Eye (tissue), 1 donor: ENCODE results near the gene POU2F3.
A peak's percentile ranks its signal among the peaks of the same experiment; 100 is the strongest.

ENCODE experiments used
- DNase-seq: peaks from one replicate; pipeline ENCODE4 v3.0.0-alpha.2; 2015

Gene POU2F3

GRCh38 chr11:120239713-120240640 is at the start of gene POU2F3:
TSS of gene POU2F3 (plus strand) at chr11:120240140. CDS start at chr11:120240344, 204 bp downstream.
- DNase-seq, result peak; percentile 28

GRCh38 chr11:120191058-120191457 is 48.9 kb upstream of the POU2F3 start:
- no peak for DNase-seq

DNA sequence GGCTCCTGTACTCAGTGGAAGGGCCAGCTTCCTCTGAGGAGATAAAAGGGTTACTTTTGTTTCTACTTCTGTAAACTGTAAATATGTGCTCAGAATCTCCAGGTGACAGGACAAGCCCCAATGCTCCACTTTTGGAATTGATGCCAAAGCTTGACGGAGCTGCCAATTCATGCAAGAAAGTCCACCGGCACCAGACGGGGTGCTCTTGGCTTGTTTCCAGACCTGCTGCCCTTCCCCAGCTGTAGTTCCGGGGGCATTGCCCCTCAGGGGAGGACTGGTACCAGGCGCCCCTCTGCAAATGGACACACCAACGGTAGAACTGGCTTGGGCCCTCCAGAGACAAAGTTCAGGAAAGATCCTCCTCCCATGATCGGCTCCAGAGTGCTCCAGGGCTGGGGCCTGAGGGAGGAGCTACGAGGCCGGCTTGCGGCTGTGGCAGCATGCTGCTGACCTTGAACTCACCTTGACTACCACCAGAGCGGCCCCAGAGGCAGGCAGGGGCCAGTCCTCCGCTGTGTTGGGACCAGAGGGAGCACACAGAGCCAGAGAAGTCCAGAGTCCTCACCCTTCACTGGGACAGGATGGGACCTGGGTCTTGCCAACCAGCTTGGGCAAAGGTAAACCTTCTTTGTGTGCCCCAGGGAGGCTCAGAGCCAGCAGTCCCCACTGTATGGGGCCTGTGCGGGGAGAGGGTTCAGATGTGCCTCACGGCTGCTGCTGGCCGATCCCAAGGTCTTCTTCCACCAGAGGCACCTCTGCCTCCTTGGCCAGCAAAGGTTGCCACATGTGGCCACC is 46.9 kb upstream of the POU2F3 start:
- DNase-seq, result no peak

GRCh38 chr11:120194166-120194565 is 45.8 kb upstream of the POU2F3 start:
- no peak for DNase-seq

GRCh38 chr11:120195601-120196320 is 44.2 kb upstream of the POU2F3 start:
- DNase-seq, result peak; percentile 90

- DNase-seq, result peak; percentile 33
Measured at GRCh38 chr11:120196826-120197225, 43.1 kb upstream of the POU2F3 start.

GRCh38 chr11:120197251-120197891 is 42.6 kb upstream of the POU2F3 start:
- peak; percentile 91 for DNase-seq

DNA sequence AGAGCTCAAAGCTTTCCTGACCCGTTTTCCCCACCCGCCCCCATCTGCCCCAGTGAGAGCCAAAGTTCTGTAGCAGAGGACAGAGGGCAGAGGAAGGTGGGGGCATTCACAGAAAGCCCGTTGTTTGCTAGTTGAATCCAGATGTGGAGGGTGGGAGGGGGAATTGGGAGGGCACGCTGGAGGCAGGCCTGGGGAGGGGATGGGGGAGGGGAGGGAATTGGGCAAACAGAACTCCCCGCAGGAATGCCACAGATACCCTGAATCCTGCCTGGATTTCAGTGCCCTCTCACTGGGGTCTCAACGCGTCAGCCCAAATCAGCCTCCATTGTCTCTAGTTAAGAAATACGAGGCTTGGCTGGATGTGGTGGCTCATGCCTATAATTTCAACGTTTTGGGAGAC is 42.0 kb upstream of the POU2F3 start:
- peak; percentile 59 for DNase-seq

- DNase-seq, result peak; percentile 25
Measured at GRCh38 chr11:120198403-120198786, 41.5 kb upstream of the POU2F3 start.

DNA sequence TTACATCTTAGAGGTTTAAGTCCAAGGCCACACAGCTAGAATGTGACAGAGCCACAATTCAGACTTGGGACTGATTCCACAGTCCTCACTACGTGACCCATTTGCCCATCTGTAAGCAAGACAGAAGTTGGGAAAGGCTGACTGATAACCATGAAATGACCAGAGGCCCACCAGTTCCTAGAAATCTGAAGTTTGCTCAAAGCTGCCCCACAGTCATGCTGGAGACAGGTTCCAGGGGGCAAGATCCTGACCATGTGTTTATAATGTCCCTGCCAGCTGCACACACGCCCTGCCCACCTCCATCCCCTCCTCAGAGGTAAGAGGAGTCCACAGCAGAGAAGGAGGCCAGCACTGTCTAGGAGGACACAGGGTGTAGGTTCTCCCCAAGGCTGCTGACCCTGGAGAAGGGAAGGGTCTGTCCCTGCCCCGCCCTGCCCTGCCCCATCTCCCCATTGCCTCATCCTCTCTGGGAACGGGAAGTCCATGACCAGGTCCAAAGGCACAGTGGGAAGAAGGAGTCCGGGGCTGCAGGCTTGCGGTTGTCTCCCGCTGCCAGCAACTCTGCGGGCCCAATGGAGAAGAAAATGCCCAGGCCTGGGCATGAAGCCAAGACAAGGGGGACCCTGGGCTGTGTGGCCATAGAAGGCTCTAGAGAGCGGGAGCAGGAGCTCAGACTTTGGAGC is 41.0 kb upstream of the POU2F3 start:
- no peak for DNase-seq

- no peak for DNase-seq
Measured at GRCh38 chr11:120199613-120200012, 40.3 kb upstream of the POU2F3 start.

- no peak for DNase-seq
Measured at GRCh38 chr11:120200677-120201076, 39.3 kb upstream of the POU2F3 start.

- DNase-seq, result no peak
Measured at GRCh38 chr11:120201653-120202052, 38.3 kb upstream of the POU2F3 start.

DNA sequence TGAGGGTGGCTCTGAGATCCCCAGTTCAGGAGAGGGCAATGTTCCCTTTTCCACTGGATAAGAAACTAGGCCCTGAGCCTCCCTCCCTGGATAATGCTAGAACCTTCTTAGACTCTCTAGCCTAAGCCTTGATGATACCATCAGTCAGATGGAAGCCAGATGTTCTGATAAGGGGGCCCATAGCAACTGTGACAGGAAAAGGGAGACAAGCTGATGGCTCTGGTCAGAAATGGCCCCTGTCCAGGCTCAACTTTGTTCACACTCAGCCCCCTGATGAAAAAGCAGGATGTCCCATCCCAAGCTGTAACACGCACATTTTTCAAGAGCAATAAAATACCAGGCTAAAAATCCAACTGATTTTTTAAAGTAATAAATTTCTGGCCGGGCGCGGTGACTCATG is 36.3 kb upstream of the POU2F3 start:
- DNase-seq, result no peak

DNA sequence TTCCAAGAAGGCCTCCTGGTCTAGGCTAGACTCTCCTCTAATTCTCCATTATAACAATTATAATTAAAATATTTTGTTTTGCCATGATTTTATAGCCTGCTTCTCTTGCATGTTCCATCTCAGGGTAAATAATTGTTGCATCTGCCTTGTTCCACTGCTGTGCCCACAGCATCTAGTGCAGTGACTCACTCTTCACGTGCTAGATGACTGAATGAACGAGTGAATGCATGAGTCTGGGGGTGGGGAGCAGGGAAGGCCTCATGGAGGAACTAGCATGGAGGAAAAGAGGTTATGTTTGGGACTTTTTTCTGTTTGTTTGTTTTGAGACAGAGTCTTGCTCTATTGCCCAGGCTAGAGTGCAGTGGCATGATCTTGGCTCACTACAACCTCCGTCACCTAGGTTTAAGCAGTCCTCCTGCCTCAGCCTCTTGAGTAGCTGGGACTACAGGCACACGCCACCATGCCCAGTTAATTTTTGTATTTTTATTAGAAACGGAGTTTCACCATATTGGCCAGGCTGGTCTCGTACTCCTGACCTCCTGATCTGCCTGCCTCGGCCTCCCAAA is 34.3 kb upstream of the POU2F3 start:
- no peak for DNase-seq

- DNase-seq, result no peak
Measured at GRCh38 chr11:120207512-120207911, 32.4 kb upstream of the POU2F3 start.

DNA sequence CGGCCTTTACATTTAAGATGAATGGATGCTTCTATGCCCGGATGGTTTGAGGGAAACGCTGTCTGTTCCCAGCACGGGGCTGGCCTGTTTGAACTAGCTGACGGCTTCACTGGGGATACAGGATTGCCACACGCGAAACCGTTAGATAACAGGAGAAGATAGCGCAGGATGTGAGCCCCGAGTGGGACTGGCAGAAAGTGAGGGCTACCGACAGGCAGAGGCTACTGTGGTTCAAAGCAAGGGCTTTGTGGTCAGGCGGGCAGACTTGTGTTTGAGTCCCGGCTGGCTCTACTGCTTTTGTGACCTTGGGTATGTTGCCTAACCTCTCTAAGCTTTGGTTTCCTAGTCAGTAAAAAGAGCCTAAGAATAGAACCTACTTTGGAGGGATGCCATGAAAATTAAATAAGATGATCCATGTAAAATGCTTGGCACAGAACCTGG is 31.9 kb upstream of the POU2F3 start:
- peak; percentile 37 for DNase-seq

GRCh38 chr11:120208777-120209176 is 31.2 kb upstream of the POU2F3 start:
- no peak for DNase-seq

DNA sequence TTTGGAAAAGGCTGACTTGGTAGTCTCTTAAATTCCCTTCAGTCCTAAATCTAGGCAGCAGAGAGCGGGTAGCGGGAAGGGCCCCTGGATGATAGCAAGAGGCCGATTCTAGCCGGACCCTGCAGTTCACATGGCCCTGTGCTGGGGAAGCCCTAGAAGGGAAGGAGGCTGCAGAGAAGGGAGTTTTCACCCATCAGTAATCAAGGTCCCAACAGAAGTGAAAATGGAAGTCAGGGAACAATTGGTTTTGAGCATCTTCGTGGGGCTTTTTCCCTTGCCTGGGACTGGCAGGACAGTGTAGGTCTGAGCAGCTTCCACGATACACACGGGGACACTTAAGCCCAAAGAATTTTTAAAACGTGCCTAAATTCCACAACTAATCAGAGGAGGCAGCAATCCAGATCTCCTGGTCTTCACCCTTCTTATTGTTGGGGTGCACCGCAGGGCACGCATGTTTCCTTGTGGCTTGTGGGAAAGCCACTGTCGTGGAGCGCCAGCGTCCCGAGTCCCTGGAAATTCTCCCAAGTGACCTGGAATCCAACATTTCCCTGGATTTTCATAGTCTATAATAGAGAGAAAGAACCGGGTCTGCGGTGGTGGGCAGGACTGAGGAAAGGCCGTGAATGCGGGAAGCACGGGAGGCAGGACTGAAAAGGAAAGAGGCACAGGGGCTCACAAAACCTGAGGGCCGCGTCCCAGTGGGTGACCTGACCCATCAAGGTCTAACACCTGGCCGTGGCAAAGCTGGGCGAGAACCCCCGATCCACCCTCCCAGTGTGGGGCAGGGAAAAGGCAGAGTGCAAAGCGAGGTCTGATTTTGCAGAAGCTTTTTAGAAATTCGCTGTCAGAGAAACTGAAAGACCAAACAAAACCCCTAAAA is 30.0 kb upstream of the POU2F3 start:
- DNase-seq, result no peak
